GM23248 (cell line): ENCODE data around the gene PDLIM3. TPM values are rescaled to one million over a fixed set of nuclear protein-coding genes. Genes with fewer than 3 reads are reported as not detected.

Experiments
- DNase-seq: peaks from one replicate; pipeline ENCODE4 v3.0.0-alpha.2; 2015
- H2AFZ ChIP-seq: fragments of 200-600 bp; sonication (generic); 2 replicates; pipeline ENCODE4 v1.6.1; 2016; ENCODE audit warnings: antibody characterized with exemption
- H3F3A ChIP-seq: fragments of 200-600 bp; sonication (generic); 2 replicates; pipeline ENCODE4 v1.6.1; 2016; ENCODE audit warnings: mild to moderate bottlenecking, antibody characterized with exemption, mixed run types; ENCODE audit not compliant: insufficient read depth
- H3K27ac ChIP-seq: fragments of 200-600 bp; sonication (generic); 2 replicates; pipeline ENCODE4 v1.5.1; 2016; ENCODE audit warnings: mild to moderate bottlenecking
- H3K27me3 ChIP-seq: fragments of 200-600 bp; sonication (generic); replicated peaks from 2 replicates; pipeline ENCODE4 v1.6.1; 2016; ENCODE audit warnings: mild to moderate bottlenecking; ENCODE audit not compliant: insufficient read depth
- H3K36me3 ChIP-seq: fragments of 200-600 bp; sonication (generic); 2 replicates; pipeline ENCODE4 v1.6.1; 2016; ENCODE audit warnings: low read depth, mild to moderate bottlenecking
- H3K4me1 ChIP-seq: fragments of 200-600 bp; sonication (generic); 2 replicates; pipeline ENCODE4 v1.6.1; 2016; ENCODE audit warnings: mild to moderate bottlenecking; ENCODE audit not compliant: insufficient read depth
- H3K4me2 ChIP-seq: fragments of 200-600 bp; sonication (generic); one replicate; pipeline ENCODE4 v1.6.1; 2016; ENCODE audit warnings: mild to moderate bottlenecking; ENCODE audit not compliant: unreplicated experiment
- H3K4me3 ChIP-seq: fragments of 200-600 bp; sonication (generic); 2 replicates; pipeline ENCODE4 v1.5.1; 2016; ENCODE audit warnings: mild to moderate bottlenecking
- H3K79me2 ChIP-seq: fragments of 200-600 bp; sonication (generic); 2 replicates; pipeline ENCODE4 v1.6.1; 2016; ENCODE audit warnings: mild to moderate bottlenecking; ENCODE audit not compliant: insufficient read depth
- H3K9ac ChIP-seq: fragments of 200-600 bp; sonication (generic); 2 replicates; pipeline ENCODE4 v1.6.1; 2016; ENCODE audit warnings: mild to moderate bottlenecking
- H3K9me2 ChIP-seq: fragments of 200-600 bp; sonication (generic); 2 replicates; pipeline ENCODE4 v1.6.1; 2016; ENCODE audit warnings: mixed run types, mild to moderate bottlenecking, moderate library complexity; ENCODE audit not compliant: insufficient read depth
- H3K9me3 ChIP-seq: fragments of 200-600 bp; sonication (generic); one replicate; pipeline ENCODE4 v1.6.1; 2017; ENCODE audit warnings: low read depth
- H4K20me1 ChIP-seq: fragments of 200-600 bp; sonication (generic); 2 replicates; pipeline ENCODE4 v1.6.0; 2016; ENCODE audit not compliant: insufficient read depth
- EZH2 ChIP-seq: fragments of 200-600 bp; sonication (generic); IDR thresholded peaks from 2 replicates; pipeline ENCODE4 v1.6.1; 2018; ENCODE audit warnings: antibody characterized with exemption, mild to moderate bottlenecking; ENCODE audit not compliant: insufficient read depth, poor library complexity, severe bottlenecking
- EZH2phosphoT487 ChIP-seq: fragments of 200-600 bp; sonication (generic); IDR thresholded peaks from 2 replicates; pipeline ENCODE4 v1.6.1; 2018; ENCODE audit warnings: antibody characterized with exemption, moderate library complexity, mild to moderate bottlenecking, low read depth; ENCODE audit not compliant: insufficient read depth
- WGBS, 2 experiments: methylation state at CpG; one replicate each; pipeline ENCODE4 v1.1.6; 2015 to 2017; ENCODE audit warnings: low lambda C conversion rate in 2 of 2, low coverage in 1 of 2; ENCODE audit errors: missing lambda C conversion rate in 2 of 2; 5-methylcytosine and 5-hydroxymethylcytosine counted together
- in situ Hi-C: fragments of 300-500 bp; cut with MboI; formaldehyde crosslinking; loops from 2 replicates; pipeline ENCODE4 v1.15.0; 2020
- polyA plus RNA-seq: library from polyadenylated mRNA; unstranded; fragments of >200 nt; fragmentation: Nextera tagmentation; extraction: Ambion mirVana; gene quantifications from 2 replicates; pipeline ENCODE4 v1.2.1, GENCODE V29; 2016
- total RNA-seq: library from RNA; depleted of rRNA; stranded (reverse); fragments of >200 nt; shearing (Covaris generic); gene quantifications from 2 replicates; pipeline ENCODE4 v1.2.3, GENCODE V29; 2014; rRNA removed

PDLIM3 gene
- total and polyA plus RNA-seq, 2 experiments from 2014 or later: 0.69 TPM; not detected in 1

DNA sequence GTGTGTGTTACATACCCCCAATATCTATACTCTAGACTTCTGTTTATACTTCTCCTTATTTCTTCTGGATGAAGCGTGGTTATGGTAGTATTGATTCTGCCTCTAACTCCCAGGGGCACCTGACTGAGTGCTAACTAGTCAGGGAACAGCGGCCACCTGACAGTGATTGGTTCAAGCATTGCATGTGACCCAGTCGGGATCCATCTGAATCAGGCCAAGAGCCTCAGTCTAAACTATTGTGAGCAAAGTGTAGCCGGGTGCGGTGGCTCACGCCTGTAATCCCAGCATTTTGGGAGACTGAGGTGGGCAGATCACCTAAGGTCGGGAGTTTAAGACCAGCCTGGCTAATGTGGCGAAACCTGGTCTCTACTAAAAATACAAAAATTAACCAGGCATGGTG is 73.7 kb downstream of the PDLIM3 start:
- no peak for DNase-seq
- Histone ChIP-seq H3K4me3 (no peak overlapping the region), H3K9me3 (no peaks in the 10 kb centered on the region), H3K27me3 (no peaks in the 10 kb centered on the region), H3K9ac (no peak overlapping the region), H3K9me2 (no peaks in the 10 kb centered on the region), H3K36me3 (no peaks in the 10 kb centered on the region), H3K4me1 (no peaks in the 10 kb centered on the region), H4K20me1 (no peaks in the 10 kb centered on the region), H3K27ac (no peak overlapping the region), H2AFZ (no peak overlapping the region), H3F3A (peaks cover under 1% of the 10 kb centered on the region), H3K4me2 (no peak overlapping the region), H3K79me2 (no peaks in the 10 kb centered on the region)
- WGBS, 2 experiments: 85 to 90% methylated on average over 8 of the region's 8 CpGs
- TF ChIP-seq EZH2 (no peak), EZH2phosphoT487 (no peak)
- in situ Hi-C loops: no loop called here

GRCh38 chr4:185457136-185457535 is 78.2 kb downstream of the PDLIM3 start:
- DNase-seq: no peak
- TF ChIP-seq EZH2phosphoT487 (no peak), EZH2 (no peak)
- in situ Hi-C loops: no loop called here
- no peaks in the 10 kb centered on the region for H3K9me2 ChIP-seq
- no peak overlapping the region for H3K27ac ChIP-seq
- H3K9me3 ChIP-seq: no peaks in the 10 kb centered on the region
- no peaks in the 10 kb centered on the region for H3K27me3 ChIP-seq
- H3F3A ChIP-seq: no peaks in the 10 kb centered on the region
- no peaks in the 10 kb centered on the region for H3K79me2 ChIP-seq
- WGBS, 2 experiments: 42 to 50% methylated on average over 3 of the region's 3 CpGs
- no peak overlapping the region for H3K9ac ChIP-seq
- H2AFZ ChIP-seq: no peak overlapping the region
- H3K4me2 ChIP-seq: no peak overlapping the region
- H3K4me3 ChIP-seq: no peak overlapping the region
- H3K4me1 ChIP-seq: no peaks in the 10 kb centered on the region
- no peaks in the 10 kb centered on the region for H3K36me3 ChIP-seq
- H4K20me1 ChIP-seq: no peaks in the 10 kb centered on the region

DNA sequence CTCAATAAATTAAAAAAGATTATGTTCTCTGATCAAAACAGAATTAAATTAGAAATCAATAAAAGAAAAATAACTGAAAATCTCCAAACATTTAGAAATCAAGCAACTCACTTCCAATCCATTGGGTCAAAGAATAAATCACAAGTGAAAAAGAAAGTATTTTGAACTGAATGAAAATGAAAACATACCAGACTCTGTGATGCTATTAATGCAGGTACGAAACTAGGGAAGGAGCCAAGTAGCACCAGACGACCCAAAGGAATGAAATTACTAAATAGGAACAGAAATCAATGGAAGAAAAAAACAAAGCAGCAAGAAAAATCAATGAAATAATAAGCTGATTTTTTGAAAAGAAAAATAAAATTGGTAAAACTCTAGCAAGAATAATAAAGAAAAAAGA is 79.2 kb downstream of the PDLIM3 start:
- 43 to 44% methylated on average over 2 of the region's 2 CpGs for WGBS, 2 experiments
- H3K27me3 ChIP-seq: no peaks in the 10 kb centered on the region
- no peak for TF ChIP-seq EZH2
- TF ChIP-seq EZH2phosphoT487: no peak
- no peaks in the 10 kb centered on the region for H4K20me1 ChIP-seq
- H3K4me2 ChIP-seq: no peak overlapping the region
- H3K79me2 ChIP-seq: no peaks in the 10 kb centered on the region
- H3K4me1 ChIP-seq: no peaks in the 10 kb centered on the region
- no peak overlapping the region for H3K27ac ChIP-seq
- no peaks in the 10 kb centered on the region for H3F3A ChIP-seq
- no peaks in the 10 kb centered on the region for H3K9me2 ChIP-seq
- in situ Hi-C loops: no loop called here
- DNase-seq: no peak
- no peak overlapping the region for H3K9ac ChIP-seq
- no peaks in the 10 kb centered on the region for H3K36me3 ChIP-seq
- no peak overlapping the region for H2AFZ ChIP-seq
- no peak overlapping the region for H3K4me3 ChIP-seq
- no peaks in the 10 kb centered on the region for H3K9me3 ChIP-seq

Other genes starting within 250 kb of the PDLIM3 start
- gene LRP2BP, start 139.6 kb downstream of the PDLIM3 start, total RNA-seq: 0.13 TPM in 1 of 2 replicates, not detected in the other
- gene LRP2BP, start 139.6 kb downstream of the PDLIM3 start, polyA plus RNA-seq: 0.67 and 0.76 TPM in 2 replicates
- 4.4 and 11.1 TPM in 2 replicates for gene ANKRD37, start 138.7 kb downstream of the PDLIM3 start, total RNA-seq
- gene ANKRD37, start 138.7 kb downstream of the PDLIM3 start, polyA plus RNA-seq: 17.6 and 19.0 TPM in 2 replicates
- 25.6 and 27.9 TPM in 2 replicates for gene UFSP2, start 109.5 kb downstream of the PDLIM3 start, total RNA-seq
- 26.8 and 33.0 TPM in 2 replicates for gene UFSP2, start 109.5 kb downstream of the PDLIM3 start, polyA plus RNA-seq
- 0.22 and 0.38 TPM in 2 replicates for gene CCDC110, start 63.8 kb downstream of the PDLIM3 start, total RNA-seq
- 0.13 and 0.44 TPM in 2 replicates for gene CCDC110, start 63.8 kb downstream of the PDLIM3 start, polyA plus RNA-seq